ENCODE measurements around the gene PLXNA4.
"Not testable (repeated sequence)": the region's sequence is repeated elsewhere in the genome, so short reads cannot be mapped to it uniquely, and the experiment has no call there.

- TF ChIP-seq POLR2A (IDR thresholded peaks at IDR 0.05; ENCODE audit: low read depth, low read length); POLR2AphosphoS5 (IDR thresholded peaks at IDR 0.05; ENCODE audit: low read depth, low read length); PAX5 (IDR thresholded peaks at IDR 0.05; ENCODE audit: insufficient read depth, low read length, severe bottlenecking): not testable (repeated sequence)
Measured at GRCh38 chr7:132165695-132166094, 410.6 kb downstream of the PLXNA4 start.
